GM12878 (cell line): Measurements from ENCODE around the gene KLK5. TPM values are rescaled to one million over a fixed set of nuclear protein-coding genes. Genes with fewer than 3 reads are reported as not detected.

Source experiments
- ATAC-seq: fragments of 200-7000 bp; cut with Tn5 transposase; 3 replicates; pipeline ENCODE4 v1.9.1; 2020; ENCODE audit warnings: mild to moderate bottlenecking, moderate library complexity
- BruUV-seq: library from RNA; stranded (reverse); fragments of 400-500 nt; replicated peaks from 2 replicates; lab custom pipeline; 2021; lab: Mats Ljungman, UMichigan
- CTCF ChIA-PET: fragments of 300-600 bp; sonication (Branson Sonifier 250); formaldehyde crosslinking; extraction: SDS; loops from one replicate; lab custom pipeline; 2021; ENCODE audit warnings: inconsistent platforms; lab: Yijun Ruan, JAX
- POLR2A ChIA-PET: fragments of 350-600 bp; formaldehyde crosslinking; extraction: SDS; loops from one replicate; lab custom pipeline; 2021; ENCODE audit warnings: inconsistent platforms; lab: Charles Lee
- RAD21 ChIA-PET: fragments of 300-600 bp; sonication (Branson Sonifier 250); formaldehyde crosslinking; loops from one replicate; lab custom pipeline; 2023; ENCODE audit warnings: antibody characterized with exemption; ENCODE audit not compliant: unreplicated experiment; lab: Charles Lee
- SMC1A ChIA-PET: fragments of 300-600 bp; sonication (Branson Sonifier 250); formaldehyde crosslinking; loops from one replicate; lab custom pipeline; 2023; ENCODE audit not compliant: unreplicated experiment, uncharacterized antibody; lab: Charles Lee
- DNase-seq: peaks from one replicate; pipeline ENCODE4 v3.0.0-alpha.2; 2011; ENCODE audit warnings: low read depth, low spot score
- FAIRE-seq: peaks from 3 replicates; lab custom pipeline; 2011; peaks lifted over from hg19 to GRCh38; lab: Jason Lieb, UNC
- H2AFZ ChIP-seq: 2 replicates; pipeline ENCODE4 v1.6.0; 2011; ENCODE audit warnings: low read depth, low read length, control low read depth; ENCODE audit not compliant: control insufficient read depth
- H3K27ac ChIP-seq: 2 replicates; pipeline ENCODE4 v1.5.1; 2011; ENCODE audit warnings: control low read depth; ENCODE audit not compliant: control insufficient read depth, insufficient read depth
- H3K27me3 ChIP-seq, 2 experiments: replicated peaks in 1 of 2; 2 replicates each; pipeline versions ENCODE4 v1.6.0 to v1.6.1; 2011; ENCODE audit warnings: low read length in 1 of 2; ENCODE audit not compliant: control insufficient read depth in 2 of 2, insufficient read depth in 2 of 2
- H3K36me3 ChIP-seq, 2 experiments: 2 replicates each; pipeline ENCODE4 v1.5.1; 2011; ENCODE audit warnings: low read length in 1 of 2; ENCODE audit not compliant: control insufficient read depth in 2 of 2, insufficient read depth in 2 of 2
- H3K4me1 ChIP-seq: 2 replicates; pipeline ENCODE4 v1.6.1; 2011; ENCODE audit warnings: mild to moderate bottlenecking, low read length, moderate library complexity, mixed read lengths; ENCODE audit not compliant: control insufficient read depth, insufficient read depth
- H3K4me2 ChIP-seq: 2 replicates; pipeline ENCODE4 v1.6.0; 2011; ENCODE audit warnings: control low read depth; ENCODE audit not compliant: control insufficient read depth, insufficient read depth
- H3K4me3 ChIP-seq: fragments of 200-600 bp; sonication (generic); 2 replicates; pipeline ENCODE4 v1.5.1; 2016
- H3K79me2 ChIP-seq: 2 replicates; pipeline ENCODE4 v1.6.0; 2011; ENCODE audit warnings: low read length; ENCODE audit not compliant: control insufficient read depth, insufficient read depth
- H3K9ac ChIP-seq: 2 replicates; pipeline ENCODE4 v1.8.0; 2011; ENCODE audit warnings: low read length, control low read depth, mixed read lengths; ENCODE audit not compliant: control insufficient read depth, insufficient read depth
- H3K9me3 ChIP-seq: replicated peaks from 3 replicates; pipeline ENCODE4 v1.5.1; 2011; ENCODE audit warnings: mild to moderate bottlenecking, low read length; ENCODE audit not compliant: control insufficient read depth, insufficient read depth
- H4K20me1 ChIP-seq: 2 replicates; pipeline ENCODE4 v1.6.0; 2011; ENCODE audit not compliant: control insufficient read depth, insufficient read depth
- ATF2 ChIP-seq: IDR thresholded peaks from 2 replicates; pipeline ENCODE4 v1.6.1; 2012; ENCODE audit warnings: low read length, inconsistent platforms
- BRCA1 ChIP-seq: IDR thresholded peaks from 2 replicates; pipeline ENCODE4 v1.6.1; 2011; ENCODE audit warnings: low read depth, low read length, improper control_type of control experiment
- CBFB ChIP-seq: IDR thresholded peaks from 2 replicates; pipeline ENCODE4 v1.6.1; 2016; ENCODE audit warnings: antibody characterized with exemption, low read depth
- ELK1 ChIP-seq: IDR thresholded peaks from 2 replicates; pipeline ENCODE4 v1.6.1; 2012; ENCODE audit warnings: low read depth, low read length, improper control_type of control experiment
- GATAD2B ChIP-seq: fragments of 450-650 bp; conservative IDR thresholded peaks from 2 replicates; pipeline ENCODE4 v1.6.1; 2017; ENCODE audit warnings: low read depth, mild to moderate bottlenecking, moderate library complexity
- HDAC6 ChIP-seq: fragments of 200-600 bp; sonication (generic); IDR thresholded peaks from one replicate; pipeline ENCODE4 v1.8.0; 2017; ENCODE audit warnings: antibody characterized with exemption; ENCODE audit not compliant: unreplicated experiment
- JUND ChIP-seq: IDR thresholded peaks from 2 replicates; pipeline ENCODE4 v1.6.1; 2012; ENCODE audit warnings: low read depth, mild to moderate bottlenecking, low read length, improper control_type of control experiment, moderate library complexity
- RAD21 ChIP-seq: IDR thresholded peaks from 2 replicates; pipeline ENCODE4 v1.6.1; 2011; ENCODE audit warnings: mild to moderate bottlenecking, low read depth, low read length, moderate library complexity; ENCODE audit not compliant: insufficient read depth
- ZNF207 ChIP-seq: fragments of 450-650 bp; IDR thresholded peaks from 2 replicates; pipeline ENCODE4 v1.6.1; 2014; ENCODE audit warnings: antibody characterized with exemption, mild to moderate bottlenecking, borderline replicate concordance
- WGBS: methylation state at CpG from one replicate; pipeline ENCODE4 v1.1.6; 2016; ENCODE audit warnings: low lambda C conversion rate; ENCODE audit not compliant: insufficient replicate concordance, insufficient coverage; ENCODE audit errors: missing lambda C conversion rate; 5-methylcytosine and 5-hydroxymethylcytosine counted together
- in situ Hi-C: fragments of 300-500 bp; cut with MboI; formaldehyde crosslinking; loops from 9 replicates; pipeline ENCODE4 v1.14.3; 2018; ENCODE audit warnings: mixed read lengths
- intact Hi-C: fragments of 100-400 bp; cut with micrococcal nuclease; formaldehyde crosslinking; loops from one replicate; pipeline ENCODE4 v1.14.2; 2022; ENCODE audit not compliant: unreplicated experiment
- polyA plus RNA-seq, 11 experiments: library from polyadenylated mRNA; depleted of rRNA in 4 of 11; unstranded in 6 of 11; stranded (reverse) in 5 of 11; fragments of >200 nt; fragmentation: Nextera tagmentation in 4 of 11; fragmentation: Illumina TruSeq in 1 of 11; extraction: Ambion mirVana in 4 of 11; extraction: Trizol in 1 of 11; gene quantifications; 1 replicate in 1 of 11; 2 replicates in 10 of 11; pipeline versions ENCODE4 v1.2.1 to v1.2.3, GENCODE V29; 2011 to 2016; ENCODE audit warnings: inconsistent platforms in 2 of 11, missing spikeins in 2 of 11, low read depth in 1 of 11
- total RNA-seq, 4 experiments: library from RNA; depleted of rRNA in 3 of 4; stranded (reverse); fragments of >200 nt in 3 of 4; fragmentation: Illumina TruSeq in 1 of 4; extraction: Trizol in 1 of 4; gene quantifications; 2 replicates each; pipeline versions ENCODE4 v1.2.1 to v1.2.3, GENCODE V29; 2013 to 2021

KLK5 gene
- total and polyA plus RNA-seq, 10 of the 15 experiments (the other 5 are each of a cell fraction or from before 2014, with no cell fraction given), result 0.16 TPM; not detected in 9

- ChIA-PET CTCF (no interaction called here), SMC1A (no interaction called here), RAD21 (no interaction called here), POLR2A (no interaction called here)
- Histone ChIP-seq H3K36me3 (no peaks in the 10 kb centered on the region), H4K20me1 (no peaks in the 10 kb centered on the region), H2AFZ (no peak overlapping the region), H3K4me1 (no peaks in the 10 kb centered on the region), H3K4me2 (no peak overlapping the region), H3K27ac (no peak overlapping the region), H3K4me3 (no peak overlapping the region), H3K79me2 (no peaks in the 10 kb centered on the region), H3K27me3 (no peaks in the 10 kb centered on the region), H3K9me3 (no peaks in the 10 kb centered on the region), H3K9ac (no peak overlapping the region)
- no peak for FAIRE-seq
- BruUV-seq, result no TSS peak
- intact Hi-C loops (no loop called here), in situ Hi-C loops (loop anchor here (10.0 kb wide), 1 partner anchor 394 kb away; no protein-coding TSS in a partner anchor)
- WGBS, result 18% methylated on average over 5 of the region's 5 CpGs
- ATAC-seq, result no peak; the same call in 2 of the 3 replicates
- TF ChIP-seq RAD21 (no peak), JUND (no peak), HDAC6 (no peak), GATAD2B (no peak), ZNF207 (no peak), BRCA1 (no peak), CBFB (no peak), ELK1 (no peak), ATF2 (no peak)
- DNase-seq, result no peak
These were observed 24.0 kb downstream of the KLK5 start for GRCh38 chr19:50928831-50929230.
